GM12801 (cell line): ENCODE data around the gene GUK1.

Source experiments
- TF ChIP-seq, protein P1 (sequence below): IDR thresholded peaks from one replicate; pipeline ENCODE4 v1.5.1; 2011; ENCODE audit warnings: control low read depth; ENCODE audit not compliant: insufficient read length; ENCODE audit errors: extremely low read depth

Gene GUK1

GRCh38 chr1:228181645-228182034, 41.6 kb downstream of the GUK1 start:
- TF ChIP-seq, protein P1, sequence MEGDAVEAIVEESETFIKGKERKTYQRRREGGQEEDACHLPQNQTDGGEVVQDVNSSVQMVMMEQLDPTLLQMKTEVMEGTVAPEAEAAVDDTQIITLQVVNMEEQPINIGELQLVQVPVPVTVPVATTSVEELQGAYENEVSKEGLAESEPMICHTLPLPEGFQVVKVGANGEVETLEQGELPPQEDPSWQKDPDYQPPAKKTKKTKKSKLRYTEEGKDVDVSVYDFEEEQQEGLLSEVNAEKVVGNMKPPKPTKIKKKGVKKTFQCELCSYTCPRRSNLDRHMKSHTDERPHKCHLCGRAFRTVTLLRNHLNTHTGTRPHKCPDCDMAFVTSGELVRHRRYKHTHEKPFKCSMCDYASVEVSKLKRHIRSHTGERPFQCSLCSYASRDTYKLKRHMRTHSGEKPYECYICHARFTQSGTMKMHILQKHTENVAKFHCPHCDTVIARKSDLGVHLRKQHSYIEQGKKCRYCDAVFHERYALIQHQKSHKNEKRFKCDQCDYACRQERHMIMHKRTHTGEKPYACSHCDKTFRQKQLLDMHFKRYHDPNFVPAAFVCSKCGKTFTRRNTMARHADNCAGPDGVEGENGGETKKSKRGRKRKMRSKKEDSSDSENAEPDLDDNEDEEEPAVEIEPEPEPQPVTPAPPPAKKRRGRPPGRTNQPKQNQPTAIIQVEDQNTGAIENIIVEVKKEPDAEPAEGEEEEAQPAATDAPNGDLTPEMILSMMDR: no peak

DNA sequence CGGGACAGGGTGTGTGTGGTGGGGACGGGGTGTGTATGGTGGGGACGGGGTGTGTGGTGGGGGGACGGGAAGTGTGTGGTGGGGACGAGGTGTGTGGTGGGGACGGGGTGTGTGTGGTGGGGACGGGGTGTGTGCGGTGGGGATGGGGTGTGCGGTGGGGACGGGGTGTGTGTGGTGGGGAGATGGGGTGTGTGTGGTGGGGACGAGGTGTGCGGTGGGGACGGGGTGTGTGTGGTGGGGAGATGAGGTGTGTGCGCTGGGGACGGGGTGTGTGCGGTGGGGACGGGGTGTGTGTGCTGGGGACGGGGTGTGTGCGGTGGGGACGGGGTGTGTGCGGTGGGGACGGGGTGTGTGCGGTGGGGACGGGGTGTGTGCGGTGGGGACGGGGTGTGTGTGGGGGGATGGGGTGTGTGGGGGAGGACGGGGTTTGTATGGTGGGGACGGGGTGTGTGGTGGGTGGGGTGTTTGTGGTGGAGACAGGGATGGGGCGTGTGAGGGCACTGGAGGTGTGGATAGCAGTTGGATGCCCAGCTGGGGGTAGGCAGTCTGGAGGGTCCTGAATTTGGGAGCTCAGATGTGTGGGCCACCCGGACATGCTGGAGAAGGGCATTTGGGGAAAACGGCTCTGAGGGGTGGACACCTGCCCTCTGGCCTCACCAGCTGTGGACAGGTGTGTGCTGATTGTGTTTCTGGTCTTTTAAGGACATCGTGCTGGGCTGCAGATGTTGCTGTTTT, 42.4 kb downstream of the GUK1 start:
- TF ChIP-seq, protein P1: no peak

- TF ChIP-seq, protein P1: no peak
Observed at GRCh38 chr1:228184152-228184551, 44.1 kb downstream of the GUK1 start.

DNA sequence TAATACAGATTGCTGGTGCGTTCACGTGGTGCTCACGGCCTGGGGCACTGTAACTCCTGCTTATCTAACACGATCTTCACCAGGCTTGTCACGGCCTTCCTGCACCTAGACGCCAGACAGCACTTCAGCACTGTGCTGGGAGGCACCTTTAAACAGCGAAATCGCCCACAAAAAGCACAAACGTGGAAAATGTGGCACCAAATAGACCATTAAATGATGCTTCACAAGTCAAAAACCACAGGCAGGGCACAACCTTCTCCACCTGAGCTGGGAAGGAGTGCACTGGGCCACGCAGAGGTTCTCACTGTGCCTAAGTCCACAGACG, 45.5 kb downstream of the GUK1 start:
- TF ChIP-seq, protein P1: no peak

DNA sequence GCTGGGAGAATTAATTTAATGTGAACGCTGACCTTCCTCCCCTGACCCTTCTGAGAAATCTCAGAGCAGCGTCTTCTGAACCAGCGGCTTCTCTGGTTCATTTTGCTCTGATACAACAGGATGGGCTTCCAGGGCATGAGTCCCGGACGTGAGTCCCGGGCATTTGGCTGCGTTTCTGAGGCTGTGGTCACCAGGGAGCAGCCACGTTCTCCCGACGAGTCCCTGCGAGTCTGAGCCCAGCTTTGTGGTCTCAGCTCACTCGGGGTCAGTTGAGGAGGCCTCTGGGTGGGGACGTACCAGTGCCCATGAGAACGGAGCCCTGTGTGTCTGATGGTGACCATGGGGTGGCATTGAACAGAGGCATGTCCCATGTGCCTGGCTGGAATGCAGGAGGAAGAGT, 50.1 kb downstream of the GUK1 start:
- TF ChIP-seq, protein P1: no peak

GRCh38 chr1:228190778-228191177, 50.7 kb downstream of the GUK1 start:
- TF ChIP-seq, protein P1: no peak

GRCh38 chr1:228194436-228194835, 54.4 kb downstream of the GUK1 start:
- TF ChIP-seq, protein P1: no peak
